Measurements from ENCODE around the gene ZNF500.
A peak's percentile ranks its signal among the peaks of the same experiment; 100 is the strongest.
"Not testable (repeated sequence)": the region's sequence is repeated elsewhere in the genome, so short reads cannot be mapped to it uniquely, and the experiment has no call there.

Gene ZNF500

GRCh38 chr16:4745274-4745569 is 21.7 kb downstream of the ZNF500 start:
- DNase-seq (ENCODE audit: low read depth), result no peak

GRCh38 chr16:4744555-4745273 is 22.2 kb downstream of the ZNF500 start:
- no peak for DNase-seq (ENCODE audit: low read depth)

- no peak for DNase-seq (ENCODE audit: low read depth)
Observed at GRCh38 chr16:4743226-4743878, 23.6 kb downstream of the ZNF500 start.

GRCh38 chr16:4738370-4738769 is 28.6 kb downstream of the ZNF500 start:
- not testable (repeated sequence) for DNase-seq (ENCODE audit: low read depth)

GRCh38 chr16:4737545-4737944 is 29.4 kb downstream of the ZNF500 start:
- DNase-seq (ENCODE audit: low read depth), result no peak

- no peak for DNase-seq (ENCODE audit: low read depth)
Observed at GRCh38 chr16:4736546-4736945, 30.4 kb downstream of the ZNF500 start.

GRCh38 chr16:4734730-4735535 is 32.0 kb downstream of the ZNF500 start:
- peak; percentile 86 for DNase-seq (ENCODE audit: low read depth)

GRCh38 chr16:4734063-4734729 is 32.8 kb downstream of the ZNF500 start, which contains the start of the genes ANKS3 and DNAAF8:
Gene ANKS3, minus strand, starts transcription at chr16:4734271. Its CDS starts 4,122 bp downstream, at chr16:4730149.
Gene DNAAF8, plus strand, starts transcription at chr16:4734537. Its CDS starts 1,978 bp downstream, at chr16:4736515.
- peak; percentile 77 for DNase-seq (ENCODE audit: low read depth)

- peak; percentile 4 for DNase-seq (ENCODE audit: low read depth)
Observed at GRCh38 chr16:4733747-4734062, 33.3 kb downstream of the ZNF500 start.

GRCh38 chr16:4733211-4733742 is 33.7 kb downstream of the ZNF500 start:
- DNase-seq (ENCODE audit: low read depth), result no peak

- DNase-seq (ENCODE audit: low read depth), result no peak
Observed at GRCh38 chr16:4729876-4730275, 37.1 kb downstream of the ZNF500 start.

- DNase-seq (ENCODE audit: low read depth), result no peak
Observed at GRCh38 chr16:4728676-4729075, 38.3 kb downstream of the ZNF500 start.

GRCh38 chr16:4726616-4727015 is 40.3 kb downstream of the ZNF500 start:
- no peak for DNase-seq (ENCODE audit: low read depth)

- DNase-seq (ENCODE audit: low read depth), result no peak
Observed at GRCh38 chr16:4724661-4725270, 42.2 kb downstream of the ZNF500 start.

- no peak for DNase-seq (ENCODE audit: low read depth)
Observed at GRCh38 chr16:4723071-4723767, 43.7 kb downstream of the ZNF500 start.

- no peak for DNase-seq (ENCODE audit: low read depth)
Observed at GRCh38 chr16:4718466-4718865, 48.5 kb downstream of the ZNF500 start.

GRCh38 chr16:4714996-4715395 is 52.0 kb downstream of the ZNF500 start:
- DNase-seq (ENCODE audit: low read depth), result no peak

- DNase-seq (ENCODE audit: low read depth), result no peak
Observed at GRCh38 chr16:4713663-4714501, 53.1 kb downstream of the ZNF500 start.

GRCh38 chr16:4709481-4709880 is 57.5 kb downstream of the ZNF500 start:
- no peak for DNase-seq (ENCODE audit: low read depth)

- DNase-seq (ENCODE audit: low read depth), result no peak
Observed at GRCh38 chr16:4706871-4707270, 60.1 kb downstream of the ZNF500 start.
